Tibial artery (tissue), 4 donors: Measurements from ENCODE around the gene TTC39B.

Experiments
- DNase-seq, 2 donors: peaks; one replicate each; pipeline ENCODE4 v3.0.0-alpha.2; 2019
- H3K27ac ChIP-seq, 2 donors: fragments of 200-600 bp; sonication (generic) in 1 of 2; 1 replicate in 1 of 2; 2 replicates in 1 of 2; pipeline ENCODE4 v1.5.1; 2018 to 2019; ENCODE audit warnings: mild to moderate bottlenecking in 1 of 2
- H3K27me3 ChIP-seq, 2 donors: fragments of 200-600 bp; sonication (generic) in 1 of 2; one replicate each; pipeline versions ENCODE4 v1.5.1 to v1.6.0; 2016 to 2019
- H3K36me3 ChIP-seq, 3 donors: fragments of 200-600 bp; sonication (generic) in 2 of 3; one replicate each; pipeline ENCODE4 v1.5.1; 2016 to 2019; ENCODE audit warnings: mild to moderate bottlenecking in 2 of 3
- H3K4me1 ChIP-seq, 4 donors: fragments of 200-600 bp; sonication (generic) in 2 of 4; 1 replicate in 3 of 4; 2 replicates in 1 of 4; pipeline ENCODE4 v1.5.1; 2016 to 2019
- H3K4me3 ChIP-seq, 2 donors: fragments of 200-600 bp; sonication (generic) in 1 of 2; 1 replicate in 1 of 2; 2 replicates in 1 of 2; pipeline ENCODE4 v1.5.1; 2018 to 2019; ENCODE audit warnings: mild to moderate bottlenecking in 2 of 2
- H3K9me3 ChIP-seq, 3 donors: fragments of 200-600 bp; sonication (generic) in 1 of 3; one replicate each; pipeline ENCODE4 v1.5.1; 2016 to 2019
- intact Hi-C: fragments of 100-400 bp; cut with DNase I; formaldehyde crosslinking; loops from one replicate; pipeline ENCODE4 v1.15.0; 2023; ENCODE audit warnings: low total_unique reads
- TF ChIP-seq, protein P1 (sequence below), 2 experiments: fragments of 200-600 bp in 1 of 2; fragments of 450-650 bp in 1 of 2; IDR thresholded peaks; one replicate each; pipeline ENCODE4 v1.5.1; 2017 to 2019; ENCODE audit warnings: antibody characterized with exemption in 2 of 2, mild to moderate bottlenecking in 1 of 2, moderate library complexity in 1 of 2

Gene TTC39B

DNA sequence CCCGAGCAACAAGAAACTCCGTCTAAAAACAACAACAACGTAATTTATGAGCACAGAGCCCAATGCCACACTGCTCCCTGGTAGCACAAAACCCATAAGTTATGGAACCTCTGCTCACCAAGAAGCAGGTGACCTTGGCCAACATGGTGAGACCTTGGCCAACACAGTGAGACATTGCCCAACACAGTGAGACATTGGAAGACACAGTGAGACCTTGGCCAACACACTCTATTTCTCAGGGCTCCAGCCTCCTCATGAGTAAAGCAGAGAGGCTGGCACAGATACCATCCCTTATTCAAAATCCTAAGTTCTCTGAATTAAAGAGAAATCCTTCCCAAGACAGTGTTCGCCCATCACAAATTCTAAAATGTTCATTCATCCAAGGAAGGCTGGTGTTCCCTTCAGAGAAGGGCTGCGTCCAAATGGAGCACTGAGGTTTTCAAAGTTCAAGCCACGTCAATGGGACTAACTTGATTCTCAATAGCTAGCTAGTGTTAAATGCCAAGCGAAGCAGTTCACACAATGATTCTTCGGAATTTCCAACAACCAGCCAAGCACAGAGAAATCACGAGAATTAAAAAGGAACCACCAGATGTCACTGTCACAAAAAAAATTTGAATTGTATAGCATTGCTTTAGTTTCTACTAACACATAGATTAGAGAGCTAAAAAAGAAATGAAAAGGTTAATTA, 29.5 kb downstream of the TTC39B start:
- no peaks in the 10 kb centered on the region for H3K36me3 ChIP-seq
- TF ChIP-seq, protein P1, sequence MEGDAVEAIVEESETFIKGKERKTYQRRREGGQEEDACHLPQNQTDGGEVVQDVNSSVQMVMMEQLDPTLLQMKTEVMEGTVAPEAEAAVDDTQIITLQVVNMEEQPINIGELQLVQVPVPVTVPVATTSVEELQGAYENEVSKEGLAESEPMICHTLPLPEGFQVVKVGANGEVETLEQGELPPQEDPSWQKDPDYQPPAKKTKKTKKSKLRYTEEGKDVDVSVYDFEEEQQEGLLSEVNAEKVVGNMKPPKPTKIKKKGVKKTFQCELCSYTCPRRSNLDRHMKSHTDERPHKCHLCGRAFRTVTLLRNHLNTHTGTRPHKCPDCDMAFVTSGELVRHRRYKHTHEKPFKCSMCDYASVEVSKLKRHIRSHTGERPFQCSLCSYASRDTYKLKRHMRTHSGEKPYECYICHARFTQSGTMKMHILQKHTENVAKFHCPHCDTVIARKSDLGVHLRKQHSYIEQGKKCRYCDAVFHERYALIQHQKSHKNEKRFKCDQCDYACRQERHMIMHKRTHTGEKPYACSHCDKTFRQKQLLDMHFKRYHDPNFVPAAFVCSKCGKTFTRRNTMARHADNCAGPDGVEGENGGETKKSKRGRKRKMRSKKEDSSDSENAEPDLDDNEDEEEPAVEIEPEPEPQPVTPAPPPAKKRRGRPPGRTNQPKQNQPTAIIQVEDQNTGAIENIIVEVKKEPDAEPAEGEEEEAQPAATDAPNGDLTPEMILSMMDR (IDR thresholded peaks at IDR 0.05), result peak; percentile 31 to 35
- H3K27ac ChIP-seq, result peak overlapping the region in 1 of 2 donors; percentile 39
- no peaks in the 10 kb centered on the region for H3K27me3 ChIP-seq
- no peak for DNase-seq
- no peak overlapping the region for H3K4me3 ChIP-seq
- no peaks in the 10 kb centered on the region for H3K9me3 ChIP-seq
- peaks cover 0 to 30% (median 4%) of the 10 kb centered on the region in 4 donors for H3K4me1 ChIP-seq
- intact Hi-C loops, result loop anchor here (10.0 kb wide), 1 partner anchor 327 kb away; no protein-coding TSS in a partner anchor

DNA sequence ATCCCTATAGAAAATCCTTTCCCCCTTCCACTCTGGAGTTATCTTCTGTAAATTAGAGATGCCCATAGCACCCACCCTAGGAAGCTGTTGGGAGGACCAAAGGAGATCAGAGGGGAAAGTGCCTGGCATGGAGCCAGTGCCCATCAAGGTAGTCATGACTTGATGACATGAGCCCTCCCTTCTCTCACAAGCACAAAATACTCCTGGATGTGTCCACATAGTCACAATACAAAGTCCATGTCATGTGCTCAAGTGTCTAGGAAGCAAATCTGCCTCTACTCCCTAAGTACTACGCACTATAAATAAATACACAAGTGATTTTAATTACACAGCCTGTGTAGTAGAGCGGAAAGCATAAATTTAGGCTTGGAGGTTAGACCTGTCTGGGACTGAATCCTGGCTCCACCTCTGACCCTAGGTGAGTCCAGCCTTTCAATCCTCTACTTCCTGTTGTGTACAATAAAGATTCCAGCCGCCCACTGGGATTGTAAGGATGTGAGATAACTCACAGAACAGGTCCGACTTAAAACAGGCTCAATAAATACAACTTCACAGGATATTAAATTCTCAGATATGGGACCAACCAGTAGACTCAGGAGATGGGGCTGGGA, 30.6 kb downstream of the TTC39B start:
- no peak for DNase-seq
- no peaks in the 10 kb centered on the region for H3K9me3 ChIP-seq
- no peaks in the 10 kb centered on the region for H3K36me3 ChIP-seq
- H3K27me3 ChIP-seq, result no peaks in the 10 kb centered on the region
- intact Hi-C loops, result loop anchor here (10.0 kb wide), 1 partner anchor 328 kb away; no protein-coding TSS in a partner anchor
- peaks cover 0 to 30% (median 4%) of the 10 kb centered on the region in 4 donors for H3K4me1 ChIP-seq
- no peak overlapping the region for H3K4me3 ChIP-seq
- H3K27ac ChIP-seq, result no peak overlapping the region
- TF ChIP-seq, protein P1 (IDR thresholded peaks at IDR 0.05), result no peak

DNA sequence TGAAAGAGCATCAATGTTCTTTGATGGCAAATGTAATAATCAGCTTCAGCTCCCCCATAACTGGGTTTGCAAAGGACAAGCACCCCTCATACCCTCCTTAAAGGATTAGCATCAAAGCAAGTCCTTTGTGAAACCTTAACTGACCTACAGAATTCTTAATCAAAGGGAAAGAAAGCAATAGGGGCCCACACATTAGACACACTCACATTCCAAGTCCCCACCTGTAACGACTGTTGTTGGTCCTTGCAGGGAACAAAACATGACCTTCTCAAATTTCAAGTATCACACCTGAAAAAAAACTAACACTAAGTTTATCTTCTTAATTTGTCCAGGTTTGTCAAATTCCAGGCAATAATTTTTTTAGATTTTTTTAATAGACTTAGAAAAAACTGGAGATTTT, 32.6 kb downstream of the TTC39B start:
- intact Hi-C loops, result loop anchor here (10.0 kb wide), 1 partner anchor 330 kb away; no protein-coding TSS in a partner anchor
- Histone ChIP-seq H3K27ac (no peak overlapping the region), H3K36me3 (no peaks in the 10 kb centered on the region), H3K4me3 (no peak overlapping the region), H3K4me1 (peaks cover 0 to 27% (median 4%) of the 10 kb centered on the region in 4 donors), H3K27me3 (no peaks in the 10 kb centered on the region), H3K9me3 (no peaks in the 10 kb centered on the region)
- TF ChIP-seq, protein P1 (IDR thresholded peaks at IDR 0.05), result no peak
- DNase-seq, result no peak

DNA sequence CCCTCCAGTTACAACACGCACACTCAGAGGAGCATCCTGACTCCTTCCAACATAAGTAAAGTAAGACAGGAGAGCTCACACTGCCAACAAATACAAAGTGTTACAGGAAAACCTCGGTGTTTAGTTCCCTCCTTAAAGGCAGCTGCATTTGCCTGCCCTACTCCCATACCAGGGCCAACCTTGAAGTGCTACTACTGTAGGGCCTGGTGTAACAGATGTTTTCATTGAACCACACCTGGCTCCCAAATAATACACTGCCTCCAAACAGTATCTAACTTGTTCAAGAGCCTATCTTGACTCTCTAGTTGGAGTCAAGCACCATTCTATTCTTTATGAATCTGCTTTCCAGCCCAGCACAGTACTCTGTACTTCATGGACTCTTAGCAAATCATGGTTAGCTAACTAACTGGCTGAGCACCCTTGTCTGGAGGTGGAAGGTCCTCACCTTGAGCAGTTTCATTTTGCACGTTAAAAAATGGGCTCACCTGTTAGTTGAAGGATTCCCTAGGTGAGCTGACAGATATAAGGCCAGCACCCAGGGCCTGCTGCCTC, 34.6 kb downstream of the TTC39B start:
- DNase-seq, result no peak
- TF ChIP-seq, protein P1 (IDR thresholded peaks at IDR 0.05), result no peak
- Histone ChIP-seq H3K4me3 (no peak overlapping the region), H3K27me3 (no peaks in the 10 kb centered on the region), H3K9me3 (no peaks in the 10 kb centered on the region), H3K27ac (no peak overlapping the region), H3K36me3 (no peaks in the 10 kb centered on the region), H3K4me1 (peaks cover 0 to 10% (median under 1%) of the 10 kb centered on the region in 4 donors)
- intact Hi-C loops, result loop anchor here (10.0 kb wide), 1 partner anchor 332 kb away; no protein-coding TSS in a partner anchor

DNA sequence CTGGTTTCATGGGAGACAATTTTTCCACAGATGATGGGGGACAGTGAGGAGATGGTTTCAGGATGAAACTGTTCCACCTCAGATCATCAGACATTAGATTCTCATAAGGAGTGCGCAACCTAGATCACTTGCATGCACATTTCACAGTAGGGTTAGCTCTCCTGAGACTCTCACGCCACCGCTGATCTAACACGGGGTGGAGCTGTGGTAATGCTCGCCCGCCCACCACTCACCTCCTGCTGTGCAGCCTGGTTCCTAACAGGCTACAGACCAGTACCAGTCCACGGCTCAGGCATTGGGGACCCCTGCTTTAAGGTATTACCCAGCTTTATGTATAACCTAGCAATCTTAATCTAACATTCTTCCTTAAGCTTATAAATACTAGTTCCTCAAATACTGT, 35.6 kb downstream of the TTC39B start:
- H3K9me3 ChIP-seq, result no peaks in the 10 kb centered on the region
- TF ChIP-seq, protein P1 (IDR thresholded peaks at IDR 0.05), result no peak
- intact Hi-C loops, result loop anchor here (10.0 kb wide), 1 partner anchor 333 kb away; no protein-coding TSS in a partner anchor

More for the DNA sequence above, 35.6 kb downstream of the TTC39B start:
- no peak for DNase-seq
- Histone ChIP-seq H3K4me1 (no peaks in the 10 kb centered on the region), H3K27me3 (no peaks in the 10 kb centered on the region), H3K27ac (no peak overlapping the region), H3K36me3 (no peaks in the 10 kb centered on the region), H3K4me3 (no peak overlapping the region)
